ENCODE data around the gene PTK7.

DNA sequence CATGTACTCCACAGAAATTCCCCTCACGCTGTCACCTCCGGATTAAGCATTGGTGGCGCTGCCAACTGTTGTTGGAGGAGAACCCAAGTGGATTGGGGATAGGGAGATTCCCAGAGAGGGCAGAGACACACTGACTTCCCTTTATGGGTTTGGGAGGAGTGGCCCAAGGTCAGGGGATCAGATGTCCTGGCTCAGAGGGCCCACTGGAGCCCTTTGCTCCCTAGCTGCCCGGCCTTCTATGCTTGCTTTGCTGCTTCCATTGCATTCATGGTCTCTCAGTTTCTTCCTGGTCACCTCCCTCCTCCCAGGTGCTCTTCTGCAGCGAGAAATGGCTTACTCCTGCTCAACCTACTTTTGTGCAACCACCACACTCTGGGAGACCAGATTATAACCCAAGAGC is 120.2 kb downstream of the PTK7 start:
- TF ChIP-seq SUZ12 (IDR thresholded peaks at IDR 0.05; ENCODE audit: extremely low read depth, insufficient read depth, insufficient read length) (no peak), ZNF274 (IDR thresholded peaks at IDR 0.05; ENCODE audit: low read depth, low read length) (no peak), YY1 (IDR thresholded peaks at IDR 0.05; ENCODE audit: insufficient read depth, insufficient read length) (no peak)
